ENCODE data around the gene NRN1. TPM values are rescaled to one million over a fixed set of nuclear protein-coding genes. Genes with fewer than 3 reads are reported as not detected.

Gene NRN1
- total RNA-seq, 2 donors from 2014 or later: 0.44 to 0.57 TPM

GRCh38 chr6:6039946-6040509, 33.3 kb upstream of the NRN1 start:
- no peak overlapping the region for H3K27ac Mint-ChIP-seq
- H3K36me3 Mint-ChIP-seq (ENCODE audit: low read depth): no peaks in the 10 kb centered on the region
- Histone ChIP-seq H3K9me3 (ENCODE audit: control insufficient read depth, low read length) (no peaks in the 10 kb centered on the region), H3K36me3 (ENCODE audit: control insufficient read depth, insufficient read depth, low read length) (no peaks in the 10 kb centered on the region), H3K4me3 (ENCODE audit: low read length) (no peak overlapping the region), H3K27ac (ENCODE audit: low read depth, low read length) (no peak overlapping the region), H3K27me3 (ENCODE audit: control insufficient read depth, insufficient read depth, low read length, poor library complexity, severe bottlenecking) (no peaks in the 10 kb centered on the region), H3K9ac (ENCODE audit: extremely low read depth, low read length, poor library complexity, severe bottlenecking) (no peak overlapping the region), H3K4me1 (ENCODE audit: control insufficient read depth, insufficient read depth, low read length) (no peaks in the 10 kb centered on the region)
- H3K4me1 Mint-ChIP-seq: no peaks in the 10 kb centered on the region
- H3K9me3 Mint-ChIP-seq: no peaks in the 10 kb centered on the region
- H3K4me3 Mint-ChIP-seq: no peak overlapping the region
- no peak for DNase-seq
- peaks cover 2% of the 10 kb centered on the region for H3K27me3 Mint-ChIP-seq (ENCODE audit: insufficient read depth)
- TF ChIP-seq, protein P1, sequence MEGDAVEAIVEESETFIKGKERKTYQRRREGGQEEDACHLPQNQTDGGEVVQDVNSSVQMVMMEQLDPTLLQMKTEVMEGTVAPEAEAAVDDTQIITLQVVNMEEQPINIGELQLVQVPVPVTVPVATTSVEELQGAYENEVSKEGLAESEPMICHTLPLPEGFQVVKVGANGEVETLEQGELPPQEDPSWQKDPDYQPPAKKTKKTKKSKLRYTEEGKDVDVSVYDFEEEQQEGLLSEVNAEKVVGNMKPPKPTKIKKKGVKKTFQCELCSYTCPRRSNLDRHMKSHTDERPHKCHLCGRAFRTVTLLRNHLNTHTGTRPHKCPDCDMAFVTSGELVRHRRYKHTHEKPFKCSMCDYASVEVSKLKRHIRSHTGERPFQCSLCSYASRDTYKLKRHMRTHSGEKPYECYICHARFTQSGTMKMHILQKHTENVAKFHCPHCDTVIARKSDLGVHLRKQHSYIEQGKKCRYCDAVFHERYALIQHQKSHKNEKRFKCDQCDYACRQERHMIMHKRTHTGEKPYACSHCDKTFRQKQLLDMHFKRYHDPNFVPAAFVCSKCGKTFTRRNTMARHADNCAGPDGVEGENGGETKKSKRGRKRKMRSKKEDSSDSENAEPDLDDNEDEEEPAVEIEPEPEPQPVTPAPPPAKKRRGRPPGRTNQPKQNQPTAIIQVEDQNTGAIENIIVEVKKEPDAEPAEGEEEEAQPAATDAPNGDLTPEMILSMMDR (conservative IDR thresholded peaks at IDR 0.05): no peak
- 86% methylated on average over 3 of the region's 3 CpGs; no CpG with 5 or more reads in 1 of the 2 experiments for WGBS, 2 experiments (ENCODE audit: insufficient coverage in 1 of 2, insufficient read length in 1 of 2)

DNA sequence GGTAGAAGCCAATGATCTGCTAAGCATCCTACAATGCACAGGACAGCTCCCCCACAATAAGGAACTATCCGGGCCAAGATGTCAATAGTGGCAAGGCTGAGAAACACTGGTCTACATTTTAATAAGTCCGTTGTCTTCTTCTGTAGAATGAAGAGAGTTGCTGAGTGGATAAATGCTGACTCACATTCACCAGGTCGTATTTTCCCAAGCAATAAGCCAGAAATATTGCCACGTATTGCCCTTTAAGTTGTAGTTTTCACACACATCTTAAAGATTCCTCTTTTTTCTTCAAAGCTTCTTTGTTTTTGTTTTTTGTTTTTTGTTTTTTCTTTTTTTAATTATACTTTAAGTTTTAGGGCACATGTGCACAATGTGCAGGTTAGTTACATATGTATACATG, 30.5 kb upstream of the NRN1 start:
- H3K4me3 ChIP-seq (ENCODE audit: low read length): no peak overlapping the region
- no peak overlapping the region for H3K27ac Mint-ChIP-seq
- 97 to 100% methylated on average over 1 to 4 of the region's 4 CpGs for WGBS, 2 experiments (ENCODE audit: insufficient coverage in 1 of 2, insufficient read length in 1 of 2)

GRCh38 chr6:6033858-6034257, 27.1 kb upstream of the NRN1 start:
- H3K27ac ChIP-seq (ENCODE audit: low read depth, low read length): no peak overlapping the region
- no peaks in the 10 kb centered on the region for H3K36me3 Mint-ChIP-seq (ENCODE audit: low read depth)
- H3K9me3 ChIP-seq (ENCODE audit: control insufficient read depth, low read length): no peaks in the 10 kb centered on the region
- H3K36me3 ChIP-seq (ENCODE audit: control insufficient read depth, insufficient read depth, low read length): no peaks in the 10 kb centered on the region
- H3K4me1 Mint-ChIP-seq: peaks cover 45% of the 10 kb centered on the region
- WGBS, 2 experiments (ENCODE audit: insufficient coverage in 1 of 2, insufficient read length in 1 of 2): 71 to 97% methylated on average over 1 to 4 of the region's 4 CpGs
- no peak overlapping the region for H3K4me3 Mint-ChIP-seq
- no peak overlapping the region for H3K4me3 ChIP-seq (ENCODE audit: low read length)
- H3K9me3 Mint-ChIP-seq: no peaks in the 10 kb centered on the region
- no peak for DNase-seq
- no peaks in the 10 kb centered on the region for H3K4me1 ChIP-seq (ENCODE audit: control insufficient read depth, insufficient read depth, low read length)
- no peak overlapping the region for H3K9ac ChIP-seq (ENCODE audit: extremely low read depth, low read length, poor library complexity, severe bottlenecking)
- H3K27ac Mint-ChIP-seq: no peak overlapping the region
- no peaks in the 10 kb centered on the region for H3K27me3 ChIP-seq (ENCODE audit: control insufficient read depth, insufficient read depth, low read length, poor library complexity, severe bottlenecking)
- peaks cover 15% of the 10 kb centered on the region for H3K27me3 Mint-ChIP-seq (ENCODE audit: insufficient read depth)
- TF ChIP-seq, protein P1 (conservative IDR thresholded peaks at IDR 0.05): no peak

More for the DNA sequence above, 30.5 kb upstream of the NRN1 start:
- Histone ChIP-seq H3K27me3 (ENCODE audit: control insufficient read depth, insufficient read depth, low read length, poor library complexity, severe bottlenecking) (no peaks in the 10 kb centered on the region), H3K9me3 (ENCODE audit: control insufficient read depth, low read length) (no peaks in the 10 kb centered on the region), H3K36me3 (ENCODE audit: control insufficient read depth, insufficient read depth, low read length) (no peaks in the 10 kb centered on the region), H3K4me1 (ENCODE audit: control insufficient read depth, insufficient read depth, low read length) (no peaks in the 10 kb centered on the region), H3K9ac (ENCODE audit: extremely low read depth, low read length, poor library complexity, severe bottlenecking) (no peak overlapping the region), H3K27ac (ENCODE audit: low read depth, low read length) (no peak overlapping the region)
- Mint-ChIP-seq H3K9me3 (no peaks in the 10 kb centered on the region), H3K4me1 (peaks cover 19% of the 10 kb centered on the region), H3K27me3 (ENCODE audit: insufficient read depth) (peaks cover 8% of the 10 kb centered on the region), H3K36me3 (ENCODE audit: low read depth) (no peaks in the 10 kb centered on the region), H3K4me3 (no peak overlapping the region)
- DNase-seq: no peak
- TF ChIP-seq, protein P1 (conservative IDR thresholded peaks at IDR 0.05): no peak
